ENCODE data around the gene LIX1. TPM values are rescaled to one million over a fixed set of nuclear protein-coding genes. Genes with fewer than 3 reads are reported as not detected.

Gene LIX1
- total and polyA plus RNA-seq, 2 of the 8 experiments (the other 6 are each of a cell fraction or from before 2014, with no cell fraction given) = 0.26 to 0.45 TPM

GRCh38 chr5:97141031-97141430, 1.4 kb downstream of the LIX1 start:
- Histone ChIP-seq H3K23ac (ENCODE audit: insufficient read length) (no peak overlapping the region), H3K9me3 (ENCODE audit: insufficient read depth in 2 of 2, low read depth in 1 of 2, low read length in 1 of 2) (no peaks in the 10 kb centered on the region), H2BK20ac (ENCODE audit: low read length) (no peak overlapping the region), H3K14ac (ENCODE audit: insufficient read length) (no peak overlapping the region), H3K27me3 (replicated peaks in 1 of 4; ENCODE audit: control insufficient read depth in 3 of 4, extremely low read depth in 1 of 4, insufficient read depth in 3 of 4, low read length in 3 of 4) (no peaks in the 10 kb centered on the region), H2BK12ac (ENCODE audit: low read depth, low read length) (no peak overlapping the region), H3K18ac (ENCODE audit: extremely low read depth, low read length) (no peak overlapping the region), H4K91ac (replicated peaks; ENCODE audit: insufficient read length, low read length) (no peak overlapping the region), H4K20me1 (replicated peaks in 1 of 2; ENCODE audit: control insufficient read depth in 1 of 2, insufficient read depth in 2 of 2, low read length in 2 of 2) (no peaks in the 10 kb centered on the region), H3K4ac (replicated peaks; ENCODE audit: insufficient read length, low read depth, low read length) (no peak overlapping the region), H3K23me2 (ENCODE audit: low read depth, low read length) (no peaks in the 10 kb centered on the region), H3K56ac (replicated peaks; ENCODE audit: insufficient read length, low read depth, low read length) (no peak overlapping the region), H3K36me3 (ENCODE audit: control insufficient read depth in 2 of 4, insufficient read depth in 4 of 4, low read length in 3 of 4) (no peaks in the 10 kb centered on the region), H3K27ac (ENCODE audit: low read depth, low read length) (no peak overlapping the region), H4K5ac (ENCODE audit: insufficient read length, low read depth, low read length) (no peak overlapping the region), H2BK15ac (ENCODE audit: low read length) (no peak overlapping the region), H2BK5ac (ENCODE audit: low read depth, low read length) (no peak overlapping the region), H3K79me2 (ENCODE audit: control insufficient read depth in 1 of 2, insufficient read depth in 2 of 2, low read length in 2 of 2) (no peaks in the 10 kb centered on the region), H4K8ac (ENCODE audit: extremely low read depth, insufficient read depth, low read length) (no peak overlapping the region), H3K4me2 (ENCODE audit: insufficient read depth in 1 of 2, low read depth in 2 of 2, low read length in 2 of 2) (no peak overlapping the region), H3K9ac (replicated peaks in 1 of 4; ENCODE audit: extremely low read depth in 1 of 4, low read depth in 3 of 4, low read length in 3 of 4) (no peak overlapping the region), H3K4me1 (replicated peaks in 1 of 4; ENCODE audit: control insufficient read depth in 3 of 4, insufficient read depth in 4 of 4, low read length in 3 of 4) (peaks cover 2 to 7% (median 5%) of the 10 kb centered on the region in 4 experiments; a peak in 4 of 7 replicates), H3K4me3 (ENCODE audit: extremely low read depth in 1 of 4, insufficient read depth in 2 of 4, low read depth in 3 of 4, low read length in 4 of 4) (no peak overlapping the region), H2AFZ (ENCODE audit: low read length) (no peak overlapping the region), H3K79me1 (ENCODE audit: low read depth, low read length) (no peaks in the 10 kb centered on the region), H2AK5ac (ENCODE audit: low read depth, low read length) (no peak overlapping the region), H2BK120ac (replicated peaks; ENCODE audit: low read depth, low read length) (no peak overlapping the region)
- CTCF ChIA-PET (ENCODE audit: partially characterized antibody) = interaction anchor here (0.7 to 9.4 kb wide), 17 partner anchors 8 to 453 kb away, joined by 3 to 160 read pairs (median 5); no protein-coding TSS in a partner anchor
- 63% methylated on average over 4 of the region's 4 CpGs; no CpG with 5 or more reads in 1 of the 2 experiments for WGBS, 2 experiments (ENCODE audit: extremely low coverage in 1 of 2, insufficient coverage in 1 of 2, insufficient read length in 1 of 2, insufficient replicate concordance in 2 of 2, low coverage in 1 of 2, low lambda C conversion rate in 2 of 2, missing lambda C conversion rate in 1 of 2)
- POLR2A ChIA-PET (ENCODE audit: partially characterized antibody) = no interaction called here
- DNase-seq (ENCODE audit: low read depth in 1 of 2, low spot score in 2 of 2) (no peak), FAIRE-seq (no peak)
- no peak for TF ChIP-seq HDAC2 (IDR thresholded peaks at IDR 0.05; ENCODE audit: borderline replicate concordance in 1 of 2, low read depth in 2 of 2, low read length in 2 of 2)
- no peak for TF ChIP-seq ASH2L (IDR thresholded peaks at IDR 0.05; ENCODE audit: low read length)
- TF ChIP-seq BACH1 (IDR thresholded peaks at IDR 0.05; ENCODE audit: low read length) = no peak
- no peak for TF ChIP-seq SAP30 (IDR thresholded peaks at IDR 0.05; ENCODE audit: insufficient read depth, insufficient replicate concordance, low read length)
- no peak for TF ChIP-seq SIX5 (IDR thresholded peaks at IDR 0.05; ENCODE audit: low read depth, low read length)
- TF ChIP-seq TAF7 (optimal IDR thresholded peaks at IDR 0.05; ENCODE audit: borderline replicate concordance, low read depth, low read length) = no peak
- no peak for TF ChIP-seq RNF2 (IDR thresholded peaks at IDR 0.05; ENCODE audit: borderline replicate concordance, low read depth, low read length, missing control alignments, poor library complexity, severe bottlenecking)
- no peak for TF ChIP-seq CBX8 (IDR thresholded peaks at IDR 0.05; ENCODE audit: borderline replicate concordance, low read depth, low read length)
- TF ChIP-seq POLR2AphosphoS5 (IDR thresholded peaks at IDR 0.05; ENCODE audit: low read depth, low read length) = no peak
- TF ChIP-seq SIN3A (conservative IDR thresholded peaks at IDR 0.05 in 1 of 2, IDR thresholded peaks at IDR 0.05 in 1 of 2; ENCODE audit: low read depth in 1 of 2, low read length in 2 of 2) = no peak
- TF ChIP-seq KDM5A (IDR thresholded peaks at IDR 0.05; ENCODE audit: low read length) = no peak
- no peak for TF ChIP-seq PHF8 (conservative IDR thresholded peaks at IDR 0.05; ENCODE audit: low read depth, low read length)
- no peak for TF ChIP-seq KDM4A (IDR thresholded peaks at IDR 0.05; ENCODE audit: low read depth, low read length, severe bottlenecking)
- TF ChIP-seq RBBP5 (IDR thresholded peaks at IDR 0.05; ENCODE audit: borderline replicate concordance, low read depth, low read length) = no peak
